Fibroblast of skin of left quadriceps (primary cell): ENCODE data around the gene MSTN.

Experiments
- DNase-seq, 2 experiments: peaks; one replicate each; pipeline ENCODE4 v3.0.0-alpha.2; 2013; ENCODE audit warnings: low read depth in 2 of 2

The MSTN gene

GRCh38 chr2:190062601-190063000, at the start of gene MSTN:
MSTN (minus strand) TSS chr2:190062729; CDS start chr2:190062596, 133 bp downstream.
- DNase-seq: no peak

- no peak for DNase-seq
Observed at GRCh38 chr2:190111166-190111565, 48.6 kb upstream of the MSTN start.

DNA sequence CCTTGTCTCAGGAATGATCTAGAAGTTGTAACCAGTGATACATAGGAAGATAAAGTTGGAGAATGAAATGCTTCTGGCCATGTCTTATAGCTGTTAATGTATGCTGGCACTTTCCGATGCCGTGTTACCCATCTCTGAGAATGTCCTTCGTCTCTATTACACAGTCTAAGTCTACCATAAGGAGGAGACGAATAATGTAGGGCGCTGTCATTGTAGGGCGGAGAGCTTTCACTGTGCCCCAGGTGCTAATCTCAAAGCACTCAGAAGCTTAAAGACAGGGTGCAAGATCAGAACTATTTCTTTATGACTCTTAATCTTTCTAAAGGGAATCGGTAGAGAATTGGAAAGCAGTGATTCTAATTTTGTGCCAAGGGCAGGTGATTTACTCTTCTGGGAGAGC, 48.2 kb upstream of the MSTN start:
- DNase-seq: no peak

GRCh38 chr2:190110131-190110530, 47.6 kb upstream of the MSTN start:
- no peak for DNase-seq

- DNase-seq: no peak
Observed at GRCh38 chr2:190107409-190107808, 44.9 kb upstream of the MSTN start.

DNA sequence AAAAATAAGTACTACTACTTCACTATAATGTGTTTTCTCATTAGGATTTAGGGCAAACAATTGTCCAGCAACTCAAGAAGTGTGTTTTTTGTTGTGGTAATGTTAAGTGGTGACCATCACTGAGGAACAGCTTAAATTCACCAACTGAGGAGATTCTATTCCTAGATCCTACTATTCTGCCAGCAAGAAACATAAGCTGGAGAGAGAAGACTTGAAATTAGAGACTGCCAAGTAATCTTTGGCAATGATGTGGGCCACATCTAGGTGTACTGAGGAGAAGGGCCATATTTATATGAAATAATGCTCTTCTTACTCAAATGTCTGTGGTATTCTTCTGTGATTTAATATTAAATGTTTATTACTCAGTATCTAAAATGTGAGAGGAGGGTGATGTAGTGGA, 44.3 kb upstream of the MSTN start:
- DNase-seq: no peak

DNA sequence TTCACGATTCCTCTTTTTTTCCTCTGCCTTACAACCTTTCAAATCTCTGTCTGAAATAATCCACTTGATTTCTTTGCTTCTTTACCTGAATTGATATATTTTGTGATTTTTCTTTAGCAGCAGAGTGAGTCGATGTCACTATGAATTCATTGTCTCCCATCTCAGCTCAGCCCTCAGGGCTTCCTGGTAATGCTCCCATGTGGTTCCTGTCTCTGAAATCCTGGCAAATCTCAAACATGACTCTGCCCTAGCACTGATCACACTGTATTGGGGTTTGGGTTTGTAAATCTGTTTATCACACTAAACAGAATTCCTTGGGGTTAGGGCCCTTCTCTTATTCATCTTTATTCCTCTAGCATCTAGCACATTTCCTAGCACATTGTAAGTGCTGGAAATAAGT, 43.0 kb upstream of the MSTN start:
- DNase-seq: no peak

GRCh38 chr2:190103144-190103543, 40.6 kb upstream of the MSTN start:
- no peak for DNase-seq

GRCh38 chr2:190099890-190100697, 37.6 kb upstream of the MSTN start:
- no peak for DNase-seq

DNA sequence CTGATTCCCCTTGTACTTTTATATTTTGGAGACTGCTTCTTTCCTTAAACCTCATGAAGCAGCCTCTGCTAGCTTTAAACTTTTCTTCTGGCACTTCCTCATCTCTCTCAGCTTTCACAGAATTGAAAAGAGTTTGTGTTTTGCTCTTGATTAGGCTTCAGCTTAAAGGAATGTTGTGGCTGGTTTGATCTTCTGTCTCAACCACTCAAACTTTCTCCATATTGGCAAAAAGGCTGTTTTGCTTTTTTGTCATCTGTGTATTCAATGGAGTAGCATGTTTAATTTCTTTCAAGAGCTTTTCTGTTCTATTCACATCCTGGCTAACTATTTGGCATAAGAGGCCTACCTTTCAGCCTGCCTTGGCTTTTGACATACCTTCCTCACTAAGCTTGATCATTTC, 36.3 kb upstream of the MSTN start:
- DNase-seq: no peak

DNA sequence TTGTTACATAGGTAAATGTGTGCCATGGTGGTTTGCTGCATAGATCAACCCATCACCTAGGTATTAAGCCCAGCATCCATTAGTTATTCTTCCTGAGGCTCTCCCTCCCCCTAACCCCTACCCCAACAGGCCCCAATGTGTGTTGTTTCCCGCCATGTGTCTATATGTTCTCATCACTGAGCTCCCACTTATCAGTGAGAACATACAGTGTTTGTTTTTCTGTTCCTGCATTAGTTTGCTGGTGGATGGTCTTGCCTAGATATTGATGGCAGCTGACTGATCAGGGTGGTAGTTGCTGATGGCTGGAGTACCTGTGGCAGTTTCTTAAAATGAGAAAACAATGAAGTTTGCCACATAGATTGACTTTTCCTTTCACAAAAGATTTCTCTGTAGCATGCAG, 34.6 kb upstream of the MSTN start:
- no peak for DNase-seq

GRCh38 chr2:190094316-190094871, 31.9 kb upstream of the MSTN start:
- DNase-seq: no peak

GRCh38 chr2:190093793-190094192, 31.3 kb upstream of the MSTN start:
- no peak for DNase-seq

DNA sequence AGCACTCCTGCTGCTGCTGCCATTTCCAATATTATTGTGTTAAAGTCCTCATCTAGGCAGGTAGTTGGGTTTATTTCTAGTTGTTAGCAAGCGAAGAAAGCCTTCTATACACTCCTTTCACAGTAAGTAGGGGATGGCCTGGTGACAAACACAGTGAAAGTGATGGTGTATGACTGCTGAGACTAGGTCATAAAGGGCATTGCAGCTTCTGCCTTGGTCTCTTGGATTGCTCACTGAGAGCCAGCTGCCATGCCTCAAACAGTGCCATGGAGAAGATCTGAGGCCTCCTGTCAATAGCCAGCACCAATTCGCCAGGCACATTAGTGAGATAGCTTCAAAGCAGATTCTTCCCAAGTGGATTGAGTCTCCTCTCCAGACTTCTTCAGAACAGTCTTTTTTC, 27.6 kb upstream of the MSTN start:
- DNase-seq: no peak

DNA sequence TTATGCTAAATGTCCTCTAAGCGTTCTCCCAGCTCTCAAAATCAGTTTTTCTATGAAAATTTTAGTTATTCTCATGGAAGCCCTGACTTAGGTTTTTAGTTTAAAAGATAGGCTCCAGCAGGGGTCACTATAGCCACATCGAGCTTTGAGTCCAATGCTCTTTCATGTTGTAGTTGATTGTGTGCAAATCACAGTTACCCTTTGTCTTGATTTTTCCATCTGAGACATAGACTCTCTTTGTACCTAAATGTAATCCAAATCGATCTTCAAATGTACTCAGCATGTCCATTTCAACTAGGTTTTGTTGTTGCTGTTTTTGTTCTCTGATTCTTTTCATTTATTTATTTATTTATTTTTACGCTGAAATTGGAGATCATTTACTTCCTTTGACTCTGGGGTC, 26.4 kb upstream of the MSTN start:
- DNase-seq: peak; percentile 44 to 47

GRCh38 chr2:190084704-190085103, 22.2 kb upstream of the MSTN start:
- no peak for DNase-seq

DNA sequence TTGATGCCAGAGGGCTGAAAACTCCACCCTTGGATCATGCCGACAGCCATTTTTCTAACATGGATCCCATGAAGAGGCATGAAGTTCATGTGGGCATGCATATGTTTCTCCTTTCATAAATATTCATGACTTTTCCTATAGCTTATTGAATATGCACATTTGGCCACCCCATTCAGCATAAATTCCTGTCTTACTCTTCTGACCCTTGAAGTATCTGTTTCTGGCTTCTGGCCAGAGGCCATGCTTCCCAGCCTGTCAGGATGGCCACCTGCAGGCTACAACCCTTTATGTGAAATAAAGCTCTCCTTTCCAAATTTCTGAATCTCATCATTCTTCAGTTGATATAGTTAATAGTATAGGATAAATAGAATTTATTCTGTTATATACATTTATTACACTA, 19.6 kb upstream of the MSTN start:
- no peak for DNase-seq

- no peak for DNase-seq
Observed at GRCh38 chr2:190080527-190081049, 18.1 kb upstream of the MSTN start.

DNA sequence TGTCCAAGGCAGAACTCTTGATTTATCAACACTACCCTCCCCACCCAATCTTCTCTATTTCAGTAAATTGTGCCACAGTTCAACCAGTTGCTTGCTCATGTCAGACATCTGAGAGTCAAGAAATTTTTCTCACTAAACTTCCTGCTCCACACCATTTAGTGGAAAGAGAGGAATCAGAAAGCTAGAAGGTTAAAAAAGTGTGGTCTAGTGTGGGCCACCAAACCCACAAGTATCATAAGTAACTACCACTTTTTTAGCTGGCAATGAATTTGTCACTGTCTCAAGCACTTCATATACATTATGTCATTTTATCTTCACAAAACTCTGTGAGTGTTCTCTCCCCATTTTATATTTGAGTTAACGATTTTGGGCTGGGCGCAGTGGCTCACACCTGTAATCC, 16.6 kb upstream of the MSTN start:
- no peak for DNase-seq

DNA sequence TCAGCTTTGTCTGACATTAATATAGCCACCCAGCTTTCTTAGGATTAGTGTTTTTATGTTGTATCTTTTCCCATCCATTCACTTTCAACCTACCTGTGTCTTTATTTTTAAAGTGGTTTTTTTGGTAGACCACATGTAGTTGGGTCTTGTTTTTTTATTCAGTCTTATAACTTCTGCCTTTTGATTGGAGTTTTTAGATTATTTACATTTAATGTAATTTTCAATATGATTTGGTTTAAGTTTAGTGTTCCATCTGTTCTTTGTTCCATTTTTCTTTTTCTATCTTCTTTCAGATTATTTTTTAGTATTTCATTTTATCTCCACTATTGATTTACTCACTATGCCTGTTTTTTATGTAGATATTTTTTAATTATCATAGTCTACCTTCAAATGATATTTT, 13.1 kb upstream of the MSTN start:
- DNase-seq: no peak

DNA sequence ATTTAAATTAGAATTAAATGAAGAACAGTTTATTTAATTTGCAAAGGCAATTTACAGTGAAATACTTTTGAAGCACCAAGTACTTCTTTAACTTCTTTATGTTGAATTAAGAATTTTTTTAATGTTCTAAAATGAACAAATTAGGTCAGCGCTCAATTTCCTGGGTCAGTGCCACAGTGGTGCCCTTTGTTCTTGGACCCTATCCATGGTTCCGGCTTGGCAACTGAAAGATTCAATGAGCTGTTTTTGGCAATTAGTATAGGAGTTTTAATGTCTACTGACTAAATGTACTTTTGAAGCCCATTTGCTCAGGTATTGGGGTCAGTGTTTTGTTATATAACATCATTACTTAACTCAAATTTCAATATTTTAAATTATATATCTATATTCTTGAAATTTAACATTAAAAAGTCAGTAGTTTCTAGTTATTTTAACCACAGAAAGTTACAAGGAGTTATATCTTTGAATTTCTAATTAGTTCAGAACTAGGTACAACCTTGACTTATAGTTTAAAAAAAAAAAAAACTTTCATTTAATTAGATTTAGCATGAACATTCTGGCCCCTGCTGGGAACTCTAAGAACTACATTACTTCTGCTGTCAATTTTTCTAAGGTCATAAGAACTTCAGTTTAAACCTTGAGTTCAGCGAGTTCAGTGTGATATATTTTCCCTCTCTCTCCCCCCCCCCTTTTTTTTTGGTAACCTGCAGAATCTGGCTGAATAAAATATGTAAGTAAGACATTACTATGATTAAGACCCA, 7.6 kb upstream of the MSTN start:
- peak; percentile 48 to 52 for DNase-seq

GRCh38 chr2:190068764-190069163, 6.2 kb upstream of the MSTN start:
- no peak for DNase-seq

GRCh38 chr2:190065839-190066238, 3.3 kb upstream of the MSTN start:
- DNase-seq: no peak
